GM19099 (cell line): ENCODE results near the gene IBA57.

Experiments used
- POLR2A ChIP-seq: IDR thresholded peaks from 3 replicates; pipeline ENCODE4 v1.6.1; 2011; ENCODE audit warnings: low read depth; ENCODE audit not compliant: insufficient read length; ENCODE audit errors: extremely low read depth

Gene IBA57

GRCh38 chr1:228207851-228208821 is 42.5 kb downstream of the IBA57 start, which contains the start of gene OBSCN:
Gene OBSCN (plus strand): TSS chr1:228208044. CDS start chr1:228211784, 3,740 bp downstream.
- TF ChIP-seq POLR2A: no peak

DNA sequence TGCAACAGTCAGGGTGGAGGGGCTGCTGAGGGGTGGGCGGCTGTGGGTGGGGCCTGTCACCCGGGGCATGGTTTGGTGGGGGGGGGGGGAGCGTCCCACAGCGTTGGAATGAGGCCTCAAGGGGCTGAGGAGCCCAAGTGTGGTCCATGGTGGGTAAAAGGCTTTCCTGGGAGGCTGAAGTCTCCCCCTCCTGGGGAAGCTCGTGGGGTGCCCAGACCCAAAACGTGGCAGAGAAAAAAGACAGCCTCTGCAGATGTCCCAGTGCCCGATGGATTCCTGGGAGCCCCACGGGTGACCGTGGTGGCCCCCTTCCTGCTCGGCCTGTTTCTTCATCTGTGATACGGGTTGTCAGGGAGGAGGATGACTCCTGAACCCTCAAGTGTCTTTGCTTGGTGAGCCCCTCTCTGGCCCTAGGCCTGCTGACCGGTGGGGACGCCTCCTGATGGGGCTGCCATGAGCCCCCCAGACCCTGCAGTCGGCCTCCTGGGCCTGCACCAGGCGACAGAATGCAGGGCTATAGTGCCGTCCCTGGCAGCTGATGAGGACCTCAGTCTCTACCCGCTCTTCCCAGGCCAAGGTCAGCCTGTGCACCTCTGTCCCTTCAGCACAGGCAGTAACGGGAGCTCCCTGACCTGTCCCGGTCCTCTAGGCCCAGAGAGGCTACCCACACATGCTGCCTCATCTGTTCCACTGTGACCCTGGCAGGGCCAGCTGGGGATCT is 43.4 kb downstream of the IBA57 start:
- no peak for TF ChIP-seq POLR2A

GRCh38 chr1:228209657-228210056 is 44.1 kb downstream of the IBA57 start:
- no peak for TF ChIP-seq POLR2A

DNA sequence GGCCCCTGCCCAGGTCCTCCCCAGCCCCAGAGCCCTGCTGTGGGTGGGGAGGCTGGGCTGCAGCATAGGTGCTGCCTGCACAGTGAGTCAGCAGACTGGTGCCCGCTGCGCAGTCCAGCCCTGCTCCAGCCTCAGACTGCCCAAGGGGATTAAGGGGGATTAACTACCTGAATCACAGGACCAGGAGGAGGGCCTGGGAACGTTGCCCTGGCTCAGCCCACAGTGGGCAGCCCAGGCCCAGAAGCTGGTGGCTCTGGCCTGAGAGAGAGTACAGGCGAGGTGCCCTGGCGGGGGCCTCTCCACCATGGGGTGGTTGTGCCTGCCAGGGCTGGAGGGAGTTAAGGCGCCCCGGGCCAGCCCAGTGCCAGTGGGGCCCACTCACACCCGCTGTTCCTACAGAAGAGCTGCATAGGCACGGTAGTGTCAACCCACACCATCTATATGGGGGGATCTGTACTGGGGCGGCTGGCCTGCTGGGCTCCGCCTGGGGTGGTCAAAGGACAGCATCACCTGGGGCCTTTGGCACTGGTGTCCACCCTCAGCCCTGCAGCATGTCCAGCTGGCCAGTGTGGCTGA is 44.6 kb downstream of the IBA57 start:
- TF ChIP-seq POLR2A: no peak

DNA sequence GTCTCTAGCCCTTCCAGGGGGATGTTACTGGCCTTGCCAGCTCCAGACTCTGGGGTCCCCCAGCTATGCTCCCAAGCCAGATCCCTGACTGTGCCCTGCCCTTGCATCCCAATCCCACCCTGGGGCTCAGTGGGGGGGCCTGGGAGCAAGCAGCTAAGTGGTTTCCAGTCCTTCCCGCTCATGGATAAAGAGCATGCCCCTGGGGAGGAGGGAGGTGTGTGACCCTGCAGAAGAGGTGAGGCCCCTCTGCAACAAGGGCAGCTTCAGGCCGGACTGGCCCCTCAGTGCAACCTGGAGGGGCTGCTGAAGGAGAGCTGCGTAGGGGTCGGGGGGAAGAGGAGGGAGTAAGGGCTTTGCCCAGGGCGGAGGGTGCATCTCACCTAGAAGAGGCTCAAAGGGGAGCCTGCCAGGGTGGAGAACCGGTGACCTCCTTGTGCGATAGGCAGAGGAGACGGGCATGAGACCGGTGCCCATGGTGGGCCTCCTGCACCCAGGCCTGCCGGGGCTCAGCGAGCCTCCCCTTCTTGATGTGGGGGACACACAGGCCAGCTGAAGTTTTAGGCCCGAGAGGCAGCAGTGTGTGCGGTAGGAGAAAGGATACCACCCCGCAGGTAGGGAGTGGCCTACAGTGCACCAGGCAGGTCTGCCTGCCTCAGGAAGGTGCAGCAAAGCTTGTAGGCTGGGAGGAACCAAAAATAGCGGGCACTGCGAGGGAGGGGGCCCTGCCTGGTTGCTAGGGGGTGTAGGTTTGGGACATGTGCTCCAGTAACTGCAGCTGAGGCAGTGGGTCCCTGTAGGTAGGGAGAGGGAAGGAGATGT is 45.3 kb downstream of the IBA57 start:
- no peak for TF ChIP-seq POLR2A

DNA sequence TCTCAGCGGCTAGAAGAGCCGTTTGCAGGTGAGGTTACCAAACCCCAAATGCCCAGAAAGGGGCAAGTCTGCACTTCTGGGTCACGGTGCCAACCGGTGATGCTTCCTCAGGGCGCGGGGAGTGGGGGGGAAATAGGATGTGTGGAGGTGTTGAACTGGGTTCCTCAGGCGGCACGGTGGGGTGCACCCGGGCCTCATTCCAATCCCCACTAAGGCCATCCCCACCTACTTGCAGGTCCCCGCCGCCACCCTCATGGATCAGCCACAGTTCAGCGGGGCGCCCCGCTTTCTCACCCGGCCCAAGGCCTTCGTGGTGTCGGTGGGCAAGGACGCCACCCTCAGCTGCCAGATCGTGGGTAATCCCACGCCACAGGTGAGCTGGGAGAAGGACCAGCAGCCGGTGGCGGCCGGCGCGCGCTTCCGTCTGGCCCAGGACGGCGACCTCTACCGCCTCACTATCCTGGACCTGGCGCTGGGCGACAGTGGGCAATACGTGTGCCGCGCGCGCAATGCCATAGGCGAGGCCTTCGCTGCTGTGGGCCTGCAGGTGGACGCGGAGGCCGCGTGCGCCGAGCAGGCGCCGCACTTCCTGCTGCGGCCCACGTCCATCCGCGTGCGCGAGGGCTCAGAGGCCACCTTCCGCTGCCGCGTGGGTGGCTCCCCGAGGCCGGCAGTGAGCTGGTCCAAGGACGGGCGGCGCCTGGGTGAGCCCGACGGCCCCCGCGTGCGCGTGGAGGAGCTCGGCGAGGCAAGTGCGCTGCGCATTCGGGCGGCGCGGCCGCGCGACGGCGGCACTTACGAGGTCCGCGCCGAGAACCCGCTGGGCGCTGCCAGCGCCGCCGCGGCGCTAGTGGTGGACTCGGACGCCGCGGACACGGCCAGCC is 46.2 kb downstream of the IBA57 start:
- no peak for TF ChIP-seq POLR2A

GRCh38 chr1:228212415-228212965 is 46.9 kb downstream of the IBA57 start:
- no peak for TF ChIP-seq POLR2A

DNA sequence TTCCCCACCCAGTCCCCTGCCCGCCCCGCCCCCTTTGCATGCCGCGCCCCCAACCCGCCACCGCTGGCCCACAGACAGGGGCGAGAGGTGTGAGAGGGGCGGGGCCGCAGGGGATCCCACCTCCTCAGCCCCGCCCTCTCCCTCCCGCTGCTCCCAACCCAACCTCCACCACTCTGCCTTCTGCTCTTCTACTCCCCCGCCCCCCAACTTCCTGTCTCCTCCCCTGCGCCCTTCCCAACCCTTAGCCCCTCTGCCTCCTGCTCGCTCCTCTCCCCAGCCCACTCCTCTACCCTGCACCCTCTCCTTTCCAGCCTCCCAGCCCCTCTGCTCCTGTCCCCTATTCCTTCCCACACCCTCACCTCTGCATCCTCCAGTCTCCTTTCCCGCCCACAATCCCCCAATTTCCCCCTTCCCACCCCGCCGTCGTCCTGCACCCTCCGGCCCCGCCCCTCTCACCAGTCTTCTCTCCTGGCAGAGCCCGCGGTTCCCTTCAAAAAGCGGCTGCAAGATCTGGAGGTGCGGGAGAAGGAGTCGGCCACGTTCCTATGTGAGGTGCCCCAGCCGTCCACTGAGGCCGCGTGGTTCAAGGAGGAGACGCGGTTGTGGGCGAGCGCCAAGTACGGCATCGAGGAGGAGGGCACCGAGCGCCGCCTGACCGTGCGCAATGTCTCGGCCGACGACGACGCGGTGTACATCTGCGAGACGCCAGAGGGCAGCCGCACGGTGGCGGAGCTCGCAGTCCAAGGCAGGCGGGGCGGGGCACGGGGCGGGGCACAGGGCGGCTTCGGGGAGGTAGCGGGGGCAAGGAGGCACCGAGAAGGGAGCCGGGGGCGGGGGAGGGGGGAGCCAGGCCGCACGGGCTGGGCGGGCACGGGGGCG is 47.6 kb downstream of the IBA57 start:
- TF ChIP-seq POLR2A: no peak

DNA sequence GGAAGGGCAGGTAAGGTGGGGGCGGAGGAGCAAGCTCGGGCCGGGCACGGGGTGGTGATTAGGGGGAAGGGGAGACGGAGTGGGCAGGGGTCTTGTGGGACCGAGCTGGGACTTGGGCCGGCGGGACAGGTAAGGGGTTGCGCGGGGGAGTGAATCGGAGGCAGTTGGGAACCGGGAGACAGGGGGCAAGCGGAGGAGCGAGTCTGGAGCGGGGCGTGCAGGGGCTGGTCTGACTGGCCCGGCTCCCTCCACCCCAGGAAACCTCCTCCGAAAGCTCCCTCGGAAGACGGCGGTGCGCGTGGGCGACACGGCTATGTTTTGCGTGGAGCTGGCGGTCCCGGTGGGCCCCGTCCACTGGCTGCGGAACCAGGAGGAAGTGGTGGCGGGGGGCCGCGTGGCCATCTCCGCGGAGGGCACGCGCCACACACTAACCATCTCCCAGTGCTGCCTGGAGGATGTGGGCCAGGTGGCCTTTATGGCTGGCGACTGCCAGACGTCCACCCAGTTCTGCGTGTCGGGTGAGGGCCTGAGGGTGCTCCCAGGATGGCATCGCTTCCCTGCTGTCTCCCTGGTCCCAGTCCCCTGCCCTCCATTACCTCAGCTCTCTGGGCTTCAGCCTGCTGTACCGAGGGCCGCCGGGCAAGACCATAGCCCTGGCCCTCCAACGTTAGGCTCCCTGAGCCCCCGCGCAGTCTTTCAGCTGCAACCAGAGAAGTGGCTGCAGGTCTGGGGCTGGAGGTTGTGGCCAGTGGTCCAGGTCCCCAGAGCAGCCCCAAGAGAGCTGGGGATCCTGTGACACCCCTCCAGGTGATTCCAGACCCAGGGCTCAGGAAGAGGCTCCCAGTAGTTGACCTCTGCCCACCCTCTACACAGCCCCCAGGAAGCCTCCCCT is 48.6 kb downstream of the IBA57 start:
- TF ChIP-seq POLR2A: no peak

- no peak for TF ChIP-seq POLR2A
These were observed 49.5 kb downstream of the IBA57 start for GRCh38 chr1:228214921-228215662.

- no peak for TF ChIP-seq POLR2A
These were observed 50.1 kb downstream of the IBA57 start for GRCh38 chr1:228215663-228216116.
